GM13976 (cell line): Measurements from ENCODE around the gene CYYR1.

Experiments
- DNase-seq: peaks from one replicate; pipeline ENCODE4 v3.0.0; 2012; ENCODE audit warnings: low spot score
- in situ Hi-C: fragments of 300-500 bp; cut with MboI; formaldehyde crosslinking; loops from one replicate; pipeline ENCODE4 v1.12.0; 2022; ENCODE audit warnings: low sequenced_read_pairs, mixed read lengths, inconsistent platforms; ENCODE audit not compliant: unreplicated experiment
- TF ChIP-seq, protein P1 (sequence below): IDR thresholded peaks from 2 replicates; pipeline ENCODE4 v1.5.1; 2012; ENCODE audit warnings: borderline replicate concordance, mild to moderate bottlenecking; ENCODE audit not compliant: insufficient read depth; ENCODE audit errors: extremely low read depth, missing control alignments, control extremely low read depth

The CYYR1 gene

DNA sequence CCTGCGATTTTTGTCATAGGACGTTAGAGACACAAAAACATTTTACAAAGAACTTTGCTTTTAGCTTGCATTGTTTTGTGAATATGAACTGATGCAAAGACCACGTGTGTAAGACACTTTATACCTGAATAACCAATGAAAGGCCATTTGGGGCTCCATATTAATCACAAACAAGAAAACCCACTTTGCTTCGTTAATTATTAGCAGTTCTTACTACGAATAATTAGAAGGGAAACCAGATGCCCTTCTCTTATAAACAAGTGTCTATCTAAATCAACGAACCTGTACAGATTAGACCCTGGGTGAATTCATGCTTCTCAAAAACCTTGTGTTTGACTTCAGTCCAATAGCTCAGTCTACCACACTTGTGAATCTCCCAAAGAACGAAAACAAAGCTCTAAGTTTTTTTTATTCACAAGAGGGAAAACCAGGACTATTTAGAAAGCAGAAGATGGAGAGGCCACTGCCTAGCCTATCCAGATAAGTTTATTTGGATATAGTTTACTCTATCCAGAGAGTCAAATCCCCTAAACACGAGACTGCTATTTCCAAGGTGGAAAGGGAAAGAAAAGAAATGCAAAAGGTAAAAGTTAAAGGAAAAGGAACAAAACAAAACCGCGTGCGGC, 897 bp downstream of the CYYR1 start:
- in situ Hi-C loops: no loop called here
- no peak for DNase-seq
- TF ChIP-seq, protein P1, sequence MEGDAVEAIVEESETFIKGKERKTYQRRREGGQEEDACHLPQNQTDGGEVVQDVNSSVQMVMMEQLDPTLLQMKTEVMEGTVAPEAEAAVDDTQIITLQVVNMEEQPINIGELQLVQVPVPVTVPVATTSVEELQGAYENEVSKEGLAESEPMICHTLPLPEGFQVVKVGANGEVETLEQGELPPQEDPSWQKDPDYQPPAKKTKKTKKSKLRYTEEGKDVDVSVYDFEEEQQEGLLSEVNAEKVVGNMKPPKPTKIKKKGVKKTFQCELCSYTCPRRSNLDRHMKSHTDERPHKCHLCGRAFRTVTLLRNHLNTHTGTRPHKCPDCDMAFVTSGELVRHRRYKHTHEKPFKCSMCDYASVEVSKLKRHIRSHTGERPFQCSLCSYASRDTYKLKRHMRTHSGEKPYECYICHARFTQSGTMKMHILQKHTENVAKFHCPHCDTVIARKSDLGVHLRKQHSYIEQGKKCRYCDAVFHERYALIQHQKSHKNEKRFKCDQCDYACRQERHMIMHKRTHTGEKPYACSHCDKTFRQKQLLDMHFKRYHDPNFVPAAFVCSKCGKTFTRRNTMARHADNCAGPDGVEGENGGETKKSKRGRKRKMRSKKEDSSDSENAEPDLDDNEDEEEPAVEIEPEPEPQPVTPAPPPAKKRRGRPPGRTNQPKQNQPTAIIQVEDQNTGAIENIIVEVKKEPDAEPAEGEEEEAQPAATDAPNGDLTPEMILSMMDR: no peak

GRCh38 chr21:26570203-26570602, 2.9 kb downstream of the CYYR1 start:
- no peak for DNase-seq
- in situ Hi-C loops: no loop called here

DNA sequence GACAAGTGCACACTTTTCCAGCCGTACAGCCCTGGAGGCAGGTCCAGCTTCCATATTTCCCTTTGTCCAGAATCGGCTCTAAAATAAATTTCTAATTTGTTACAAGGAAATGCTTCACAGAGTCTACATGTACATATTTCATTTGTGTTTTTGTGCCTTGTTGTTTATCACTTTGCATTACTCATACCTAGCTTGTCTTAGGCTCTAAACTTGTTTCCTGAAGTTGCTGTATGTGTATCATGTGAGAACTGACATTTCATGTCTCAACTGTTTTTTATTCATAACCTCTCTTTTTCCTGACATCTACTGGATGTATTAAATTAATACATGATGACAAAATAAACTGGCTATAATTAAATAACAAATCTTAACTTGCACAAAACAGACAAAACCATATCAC, 7.5 kb downstream of the CYYR1 start:
- DNase-seq: no peak
- in situ Hi-C loops: no loop called here
- TF ChIP-seq, protein P1: no peak

More at GRCh38 chr21:26570203-26570602, 2.9 kb downstream of the CYYR1 start:
- TF ChIP-seq, protein P1: no peak

DNA sequence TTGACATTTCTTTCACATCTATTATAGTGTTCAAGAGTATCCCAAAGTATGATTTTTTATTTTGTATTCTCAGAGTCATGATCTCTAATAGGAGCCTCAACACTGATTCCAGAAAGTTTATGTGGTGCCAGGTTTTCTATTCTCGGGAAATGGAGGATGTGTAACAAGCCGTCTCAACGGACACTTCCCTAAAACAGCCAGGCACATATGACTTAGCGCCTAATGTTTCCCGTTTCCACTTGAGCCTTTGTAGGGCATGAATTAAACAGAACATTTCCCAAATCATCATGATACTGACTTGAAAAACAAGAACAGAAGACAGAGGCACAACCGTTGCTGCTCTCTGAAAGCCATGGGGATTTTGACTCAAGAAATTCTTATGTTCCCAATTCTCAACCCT, 8.0 kb downstream of the CYYR1 start:
- in situ Hi-C loops: no loop called here
- DNase-seq: no peak
- TF ChIP-seq, protein P1: no peak

- TF ChIP-seq, protein P1: no peak
- DNase-seq: no peak
- in situ Hi-C loops: no loop called here
These were observed 9.1 kb downstream of the CYYR1 start for GRCh38 chr21:26563856-26564503.

GRCh38 chr21:26560612-26561011, 12.5 kb downstream of the CYYR1 start:
- TF ChIP-seq, protein P1: no peak
- DNase-seq: no peak
- in situ Hi-C loops: no loop called here

DNA sequence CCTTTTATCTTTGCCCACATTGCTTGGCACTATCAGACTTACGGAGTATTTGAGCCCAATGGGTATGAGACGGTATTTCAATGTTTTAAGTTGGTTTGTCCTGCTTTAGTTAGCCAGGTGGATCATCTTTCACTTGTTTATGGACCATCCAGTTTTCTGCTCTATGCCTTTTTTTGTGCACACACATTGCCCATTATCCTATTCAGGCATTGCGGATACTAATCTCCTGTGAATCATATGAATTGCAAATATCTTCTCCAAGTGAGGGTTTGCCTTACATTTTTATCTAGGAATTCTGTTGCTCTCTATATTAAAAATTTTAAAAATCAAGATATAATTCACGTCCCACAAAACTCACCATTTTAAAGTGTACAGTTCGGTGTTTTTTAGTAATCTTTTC, 14.0 kb downstream of the CYYR1 start:
- in situ Hi-C loops: no loop called here
- TF ChIP-seq, protein P1: no peak
- no peak for DNase-seq
